Dermis microvascular lymphatic vessel endothelial cell (primary cell): ENCODE data around the gene CAV1. TPM values are rescaled to one million over a fixed set of nuclear protein-coding genes. Genes with fewer than 3 reads are reported as not detected.

ENCODE experiments used
- DNase-seq, 2 donors: peaks; one replicate each; pipeline versions ENCODE4 v3.0.0 to v3.0.0-alpha.2; 2010; ENCODE audit warnings: low read depth in 2 of 2
- total RNA-seq: library from RNA; depleted of rRNA; stranded (reverse); fragments of >200 nt; gene quantifications from 2 replicates; pipeline ENCODE4 v1.2.1, GENCODE V29; 2014

Gene CAV1
- total RNA-seq, 1 donor from 2014 or later, result 1,184 TPM

DNA sequence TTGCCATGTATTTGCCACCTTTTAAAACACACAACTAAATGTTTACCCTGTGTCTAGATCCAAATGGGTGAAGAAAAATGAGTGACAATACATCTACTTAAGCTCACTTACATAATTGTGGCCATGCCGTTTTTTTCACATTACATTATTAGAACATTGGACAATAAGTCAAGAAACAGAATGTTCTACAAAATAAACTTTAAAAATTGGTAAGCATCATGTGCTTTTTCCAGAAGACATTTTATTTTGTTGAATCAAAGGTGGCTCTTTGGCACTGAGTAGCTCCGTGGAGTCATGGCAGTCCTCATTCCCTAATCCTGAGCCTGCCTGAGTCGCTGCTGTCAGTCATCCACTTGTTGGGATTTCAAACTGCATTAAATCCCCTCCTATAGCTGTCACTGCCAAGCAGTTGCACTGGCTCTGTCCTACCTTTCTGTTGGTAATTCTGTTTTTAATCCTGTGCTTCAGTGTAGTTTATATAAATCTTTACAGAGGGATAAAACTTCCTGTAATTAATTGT, 32.3 kb downstream of the CAV1 start:
- DNase-seq, result no peak

DNA sequence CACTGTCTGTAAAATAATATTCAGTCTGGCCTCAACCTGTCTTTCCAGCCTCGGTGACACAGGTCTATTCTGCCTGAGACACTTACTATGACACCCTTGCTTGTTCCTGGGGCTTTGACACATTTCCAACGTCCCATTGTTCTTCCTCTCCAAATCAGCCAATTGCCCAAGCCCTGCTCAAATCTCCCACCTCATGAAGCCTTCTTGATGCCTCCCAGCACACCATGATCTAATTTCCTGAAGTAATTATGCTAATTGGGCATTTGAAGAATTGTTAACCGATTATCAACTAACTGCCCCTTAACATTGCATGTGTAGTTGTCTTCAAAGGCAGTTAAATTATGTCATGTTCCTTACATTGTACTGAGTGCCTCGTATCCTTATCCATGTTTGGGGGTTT, 33.1 kb downstream of the CAV1 start:
- DNase-seq, result no peak

DNA sequence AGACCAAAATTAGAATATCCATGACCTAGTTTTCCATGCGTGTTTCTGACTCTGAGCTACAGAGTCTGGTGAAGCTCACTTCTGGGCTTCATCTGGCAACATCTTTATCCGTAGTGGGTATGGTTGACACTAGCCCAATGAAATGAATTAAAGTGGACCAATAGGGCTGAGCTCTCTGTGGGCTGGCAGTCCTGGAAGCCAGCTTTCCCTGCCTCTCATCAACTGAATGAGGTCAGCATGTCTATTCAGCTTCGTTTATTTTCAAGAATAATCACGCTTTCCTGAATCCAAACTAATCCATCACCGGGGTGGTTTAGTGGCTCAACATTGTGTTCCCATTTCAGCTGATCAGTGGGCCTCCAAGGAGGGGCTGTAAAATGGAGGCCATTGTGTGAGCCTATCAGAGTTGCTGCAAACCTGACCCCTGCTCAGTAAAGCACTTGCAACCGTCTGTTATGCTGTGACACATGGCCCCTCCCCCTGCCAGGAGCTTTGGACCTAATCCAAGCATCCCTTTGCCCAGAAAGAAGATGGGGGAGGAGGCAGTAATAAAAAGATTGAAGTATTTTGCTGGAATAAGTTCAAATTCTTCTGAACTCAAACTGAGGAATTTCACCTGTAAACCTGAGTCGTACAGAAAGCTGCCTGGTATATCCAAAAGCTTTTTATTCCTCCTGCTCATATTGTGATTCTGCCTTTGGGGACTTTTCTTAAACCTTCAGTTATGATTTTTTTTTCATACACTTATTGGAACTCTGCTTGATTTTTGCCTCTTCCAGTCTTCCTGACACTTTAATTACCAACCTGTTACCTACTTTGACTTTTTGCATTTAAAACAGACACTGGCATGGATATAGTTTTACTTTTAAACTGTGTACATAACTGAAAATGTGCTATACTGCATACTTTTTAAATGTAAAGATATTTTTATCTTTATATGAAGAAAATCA, 35.5 kb downstream of the CAV1 start:
- no peak for DNase-seq

DNA sequence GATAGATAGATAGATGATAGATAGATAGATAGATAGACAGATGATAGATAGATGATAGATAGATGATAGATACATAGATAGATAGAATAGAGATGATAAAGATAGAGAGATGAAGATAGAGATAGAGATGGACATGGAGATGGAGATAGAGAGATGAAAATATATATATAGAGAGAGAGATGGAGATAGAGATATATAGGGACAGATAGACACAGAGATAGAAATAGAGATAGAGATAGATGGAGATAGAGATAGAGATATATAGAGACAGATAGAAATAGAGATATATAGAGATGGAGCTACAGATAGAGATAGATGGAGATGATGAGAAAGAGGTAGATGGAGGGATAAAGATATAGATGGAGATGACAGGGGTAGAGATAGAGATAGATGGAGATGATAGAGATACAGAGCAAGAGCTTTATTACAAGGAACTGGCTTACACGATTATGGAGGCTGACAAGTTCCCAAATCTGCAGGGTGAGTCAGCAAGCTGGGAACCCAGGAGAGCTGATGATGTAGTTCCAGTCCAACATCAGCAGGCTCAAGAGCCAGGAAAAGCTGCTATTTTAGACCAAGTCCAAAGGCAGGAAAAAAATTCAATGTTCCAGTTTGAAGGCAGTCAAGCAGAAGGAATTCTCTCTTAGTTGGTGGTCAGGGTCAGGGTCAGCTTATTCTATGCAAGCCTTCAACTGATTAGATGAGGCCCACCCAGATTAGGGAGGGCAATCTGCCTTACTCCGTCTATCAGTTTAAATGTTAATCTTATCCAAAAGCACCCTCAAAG, 37.1 kb downstream of the CAV1 start:
- DNase-seq, result no peak

DNA sequence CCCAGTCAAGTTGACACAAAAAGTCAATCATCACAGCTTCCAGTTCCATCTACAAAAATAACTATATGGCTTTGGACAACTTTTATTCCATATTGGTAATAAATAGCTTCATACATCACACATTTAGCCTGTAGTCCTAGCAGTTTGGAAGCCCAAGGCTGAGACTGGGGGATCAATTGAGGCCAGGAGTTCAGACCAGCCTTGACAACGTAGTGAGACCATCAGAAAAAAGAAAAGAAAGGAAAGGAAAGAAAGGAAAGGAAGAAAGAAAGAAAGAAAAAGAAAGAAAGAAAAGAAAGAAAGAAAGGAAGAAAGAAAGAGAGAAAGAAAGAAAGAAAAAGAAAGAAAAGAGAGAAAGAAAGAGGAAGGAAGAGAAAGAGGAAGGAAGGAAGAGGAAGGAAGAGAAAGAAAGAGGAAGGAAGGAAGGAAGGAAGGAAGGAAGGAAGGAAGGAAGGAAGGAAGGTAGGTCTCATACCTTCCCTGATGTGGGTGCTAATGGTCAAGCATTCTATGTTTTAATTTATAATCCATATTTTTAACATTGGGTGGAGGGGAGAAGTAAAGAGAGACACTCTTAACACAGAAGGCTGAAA, 37.8 kb downstream of the CAV1 start:
- no peak for DNase-seq

DNA sequence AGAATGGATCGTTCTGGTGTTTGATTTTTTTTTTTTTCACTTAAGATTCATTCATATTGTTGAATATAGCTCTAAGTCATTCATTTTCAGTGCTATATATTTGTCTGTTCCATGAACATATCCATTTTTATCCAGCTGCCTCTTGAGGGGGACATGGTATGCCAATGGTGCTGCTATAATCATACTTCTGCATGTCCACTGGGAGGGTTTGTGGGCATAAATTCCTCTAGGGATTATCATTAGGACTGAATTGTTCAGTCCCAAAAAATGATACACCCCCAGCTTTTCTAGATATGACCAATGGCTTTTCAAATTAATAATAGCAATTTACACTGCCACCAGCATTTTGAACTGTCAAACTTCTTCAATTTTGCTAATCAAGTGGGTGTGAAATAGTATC, 41.1 kb downstream of the CAV1 start:
- no peak for DNase-seq

DNA sequence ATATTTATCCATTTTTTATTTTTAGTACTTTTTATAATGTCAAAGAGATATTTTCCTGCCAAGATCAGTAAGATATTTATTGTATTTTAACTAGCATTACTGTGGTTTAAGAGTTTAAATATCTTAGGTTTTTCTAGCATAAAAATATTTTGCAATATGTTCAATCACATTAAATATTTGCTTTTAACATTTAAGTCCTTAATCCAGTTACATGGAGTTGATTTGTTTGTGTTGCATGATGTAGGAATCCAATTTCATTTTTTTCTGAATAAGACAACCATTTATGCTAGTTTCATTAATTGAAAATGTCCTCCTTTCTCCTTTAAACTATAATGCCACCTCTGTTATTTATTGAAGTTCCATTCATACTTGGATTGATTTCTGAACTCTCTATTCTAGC, 41.8 kb downstream of the CAV1 start:
- DNase-seq, result no peak

DNA sequence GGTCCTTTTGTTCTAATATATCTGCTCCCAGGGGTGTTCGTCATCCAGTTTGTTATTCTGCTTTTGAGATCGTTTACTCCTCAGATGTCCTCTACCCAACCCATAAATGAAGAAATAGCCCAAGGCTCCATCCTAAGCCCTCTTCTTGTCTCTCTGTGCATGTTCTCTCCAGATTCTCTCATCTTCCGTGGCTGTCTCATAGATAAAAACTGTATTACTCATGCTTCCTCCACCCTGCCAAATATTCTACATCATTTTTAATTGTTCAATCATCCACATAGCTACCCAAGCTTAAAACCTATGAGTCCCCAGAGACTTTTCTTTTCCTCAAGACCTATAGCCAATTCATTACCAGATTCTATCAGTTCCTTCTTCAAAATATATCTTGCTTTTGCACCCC, 44.9 kb downstream of the CAV1 start:
- no peak for DNase-seq

DNA sequence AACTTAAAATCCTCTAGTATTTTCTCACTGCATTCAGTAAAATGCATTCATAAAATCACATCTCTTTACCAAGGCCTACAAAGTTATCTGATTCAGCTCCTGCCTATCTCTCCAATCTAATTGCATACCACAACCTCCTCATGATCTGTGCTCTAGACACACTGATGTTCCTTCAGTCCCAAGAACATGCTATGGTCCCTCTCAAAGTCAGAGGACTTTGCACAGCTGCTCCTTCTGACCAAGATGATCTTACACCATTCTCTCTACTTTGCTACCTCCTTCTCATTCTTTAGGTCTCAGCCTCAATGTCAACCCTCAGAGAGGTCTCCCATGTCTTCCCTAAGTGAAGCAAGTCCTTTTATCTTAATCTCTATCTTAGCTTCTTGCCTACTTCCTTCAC, 45.5 kb downstream of the CAV1 start:
- DNase-seq, result no peak

DNA sequence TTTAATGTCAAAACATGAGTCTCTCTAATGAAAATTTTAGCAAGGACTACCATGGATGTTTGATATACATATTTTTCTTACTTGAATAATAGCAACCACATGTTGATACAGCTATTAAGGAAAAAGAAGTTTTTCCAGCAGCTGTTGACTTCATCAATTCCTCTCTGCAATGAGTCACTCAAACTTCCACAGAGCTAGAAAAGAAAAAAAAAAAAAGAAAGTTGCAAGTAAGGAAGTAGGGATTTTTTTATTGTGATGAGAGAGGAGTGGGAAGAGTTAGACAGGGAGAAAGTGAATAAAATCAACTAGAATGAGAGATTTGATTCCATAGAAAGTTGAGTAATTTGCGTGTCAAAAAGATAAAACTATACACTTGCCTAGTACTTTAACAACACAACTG, 46.2 kb downstream of the CAV1 start:
- peak in 1 of 2 donors; percentile 93 for DNase-seq

DNA sequence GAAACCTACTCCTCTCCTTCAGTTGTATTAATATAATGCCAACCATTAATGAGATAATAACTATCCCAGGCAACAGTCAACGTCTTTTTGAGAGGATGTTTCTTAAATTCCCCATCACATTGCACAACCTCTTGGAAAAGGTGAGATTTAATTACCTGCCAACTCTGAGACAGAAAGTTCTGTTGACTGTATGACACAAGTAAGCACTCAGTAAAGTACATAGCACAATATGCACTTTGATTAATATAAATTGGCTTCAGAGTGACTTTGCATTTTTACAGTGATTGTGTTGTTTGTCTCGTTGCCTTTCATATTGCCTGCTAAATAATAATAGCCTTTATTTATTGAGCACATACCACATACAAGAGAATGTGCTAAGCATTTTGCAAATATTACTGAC, 46.7 kb downstream of the CAV1 start:
- no peak for DNase-seq

DNA sequence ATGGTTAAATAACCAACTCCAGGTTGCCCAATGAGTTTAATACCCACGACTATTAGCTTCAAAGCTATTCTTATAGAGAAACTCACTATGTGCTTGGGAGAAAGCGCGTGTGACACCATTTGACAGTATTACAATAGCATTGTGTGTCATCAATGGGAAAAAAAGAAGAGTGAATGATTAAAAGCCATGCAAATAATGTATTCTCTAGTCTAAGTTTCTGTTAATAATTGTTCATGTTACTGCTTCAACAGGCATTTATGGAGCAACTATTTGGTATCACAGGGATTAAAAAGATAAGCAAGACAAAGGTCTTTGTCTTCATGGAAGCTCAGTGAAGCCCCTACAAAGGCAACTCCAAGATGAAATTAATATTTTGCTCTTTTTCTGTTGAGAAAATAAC, 47.2 kb downstream of the CAV1 start:
- DNase-seq, result no peak

DNA sequence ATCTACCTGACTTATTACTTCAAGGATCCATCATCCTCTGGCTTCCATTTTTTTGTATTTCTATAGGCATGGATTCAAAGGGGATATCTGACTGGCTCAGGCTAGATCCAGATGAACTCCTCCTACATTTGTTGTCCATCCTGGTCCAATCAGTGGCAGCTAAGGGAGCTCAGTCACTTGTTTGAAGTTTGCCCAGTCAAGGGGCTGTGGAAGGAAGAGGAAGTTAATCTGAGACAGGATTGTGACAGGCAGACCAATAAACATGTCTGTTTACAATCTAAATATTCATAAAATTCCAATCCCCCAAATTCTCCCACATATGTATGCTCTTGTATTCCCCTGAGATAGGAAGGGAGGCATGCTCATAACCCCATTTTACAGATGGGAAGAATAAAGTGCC, 48.7 kb downstream of the CAV1 start:
- no peak for DNase-seq

DNA sequence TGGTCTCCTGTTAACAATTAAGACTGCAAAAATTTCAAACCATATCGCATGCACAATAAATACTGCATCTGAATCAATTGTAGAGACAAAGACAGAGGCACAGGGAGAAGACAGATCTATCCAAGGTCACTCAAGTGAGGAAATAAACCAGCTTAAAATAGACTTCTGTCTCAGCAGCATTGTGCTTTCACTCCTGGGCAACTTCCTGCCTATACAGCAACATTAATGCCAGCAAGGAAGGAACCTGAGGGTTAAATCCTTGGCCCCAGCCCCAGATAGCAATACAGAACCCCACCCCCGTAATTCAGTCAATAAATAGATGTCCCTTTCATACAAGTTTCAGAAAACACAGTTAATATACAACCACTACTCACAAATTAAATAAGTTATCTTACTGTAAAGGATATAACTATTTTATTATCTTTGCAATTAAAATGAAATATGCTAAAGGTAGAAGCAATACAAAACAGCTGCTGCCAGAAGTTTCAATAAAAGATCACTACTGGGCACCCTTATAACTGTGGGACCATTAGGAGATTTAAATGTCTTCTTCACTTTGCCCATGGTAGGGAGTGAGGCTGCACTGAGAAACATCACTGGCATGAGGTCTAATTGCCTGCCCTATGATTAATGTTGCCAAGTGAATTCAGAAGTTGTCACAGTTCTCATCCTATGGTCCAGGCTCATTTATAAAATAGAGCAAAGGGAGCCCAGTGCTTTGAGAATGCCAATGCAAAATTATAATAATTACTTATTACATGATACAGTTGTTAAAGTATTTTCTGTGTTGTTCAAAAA, 49.4 kb downstream of the CAV1 start:
- peak in 1 of 2 donors; percentile 79 for DNase-seq

DNA sequence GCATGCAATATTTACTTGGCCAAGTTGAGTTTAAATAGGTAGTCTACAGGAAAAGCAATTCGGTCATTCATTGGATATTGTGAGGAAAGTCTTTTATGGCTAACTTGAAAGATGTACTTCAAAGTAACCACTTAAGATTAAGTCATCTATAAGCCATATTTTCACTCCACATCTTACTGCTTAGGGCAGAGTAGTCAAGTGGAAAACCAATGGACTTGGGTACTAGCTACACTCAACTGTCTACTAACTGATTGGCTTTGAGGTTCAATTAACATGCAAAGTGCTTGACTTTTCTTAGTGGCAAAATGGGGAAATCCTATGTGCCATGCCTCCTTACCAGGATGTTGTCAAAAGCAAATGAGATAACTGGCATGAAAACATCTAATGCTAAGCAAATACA, 51.0 kb downstream of the CAV1 start:
- no peak for DNase-seq

DNA sequence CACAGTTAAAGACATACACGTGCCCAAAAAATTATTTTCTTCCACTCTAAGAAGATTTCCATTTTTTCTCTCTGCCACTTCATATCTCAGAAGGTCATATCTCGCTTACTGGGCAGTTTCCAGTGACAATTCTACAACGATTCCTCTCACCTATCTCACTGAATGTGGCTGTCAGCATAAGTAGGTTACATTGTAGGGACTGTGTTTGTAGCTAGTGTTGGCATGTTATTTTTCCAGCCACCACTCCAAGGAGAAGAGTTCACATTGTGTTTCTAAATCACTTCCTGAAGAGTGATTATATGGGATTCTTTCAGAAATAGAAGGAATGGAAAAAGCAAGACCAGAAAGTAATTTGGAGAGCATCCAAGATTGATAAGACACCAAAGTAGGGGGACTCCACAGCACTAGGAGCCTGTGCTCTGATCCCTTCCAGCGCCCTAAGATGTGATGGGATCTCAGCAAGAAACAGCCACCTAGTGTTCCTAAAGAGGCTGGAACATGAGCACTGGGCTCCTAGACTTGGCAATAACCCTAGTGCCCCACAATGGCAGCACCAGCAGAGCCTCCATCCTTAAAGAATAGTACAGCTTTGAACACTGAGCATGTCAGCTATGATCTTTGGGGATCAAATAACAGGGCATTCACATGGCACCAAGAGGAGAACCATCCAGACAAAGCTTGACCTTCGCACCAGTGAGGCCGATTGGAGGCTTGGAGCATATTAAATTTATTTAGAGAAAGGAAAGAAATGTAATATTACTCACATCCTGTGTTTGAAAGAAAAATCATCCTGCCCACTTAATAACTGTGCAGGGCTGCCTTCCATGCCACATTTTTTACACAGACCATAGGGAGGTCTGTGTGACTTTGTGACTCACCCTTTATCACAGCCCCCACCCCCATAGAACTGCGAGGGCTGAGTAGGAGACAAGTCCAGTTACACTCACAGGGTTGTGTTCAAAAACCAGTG, 51.8 kb downstream of the CAV1 start:
- peak; percentile 92 to 99 for DNase-seq

DNA sequence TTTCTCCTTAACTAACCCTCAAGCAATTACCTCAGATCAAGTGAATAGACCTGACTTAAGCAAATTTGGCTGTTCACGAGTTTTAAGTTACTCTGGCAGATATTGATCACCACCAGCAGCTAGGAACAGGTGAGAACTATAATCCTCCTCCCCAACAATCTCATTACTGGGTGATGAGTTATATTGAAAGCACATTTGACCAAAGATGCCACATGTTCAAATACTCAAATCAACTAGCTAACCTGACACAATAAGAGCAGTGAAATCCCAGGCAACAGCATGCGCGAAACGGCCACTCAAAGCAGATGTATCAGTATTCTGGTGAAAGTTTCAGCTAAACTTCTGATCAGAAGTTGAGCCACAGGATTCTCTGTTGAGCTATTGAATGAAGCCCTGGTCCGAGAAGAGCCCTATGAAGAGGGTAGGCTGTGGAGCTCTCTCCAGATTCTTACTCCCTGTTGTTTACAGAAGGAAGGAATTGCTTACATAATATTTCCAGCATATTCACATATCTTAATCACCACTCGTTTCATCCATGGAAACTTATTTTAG, 52.6 kb downstream of the CAV1 start:
- peak in 1 of 2 donors; percentile 55 for DNase-seq

DNA sequence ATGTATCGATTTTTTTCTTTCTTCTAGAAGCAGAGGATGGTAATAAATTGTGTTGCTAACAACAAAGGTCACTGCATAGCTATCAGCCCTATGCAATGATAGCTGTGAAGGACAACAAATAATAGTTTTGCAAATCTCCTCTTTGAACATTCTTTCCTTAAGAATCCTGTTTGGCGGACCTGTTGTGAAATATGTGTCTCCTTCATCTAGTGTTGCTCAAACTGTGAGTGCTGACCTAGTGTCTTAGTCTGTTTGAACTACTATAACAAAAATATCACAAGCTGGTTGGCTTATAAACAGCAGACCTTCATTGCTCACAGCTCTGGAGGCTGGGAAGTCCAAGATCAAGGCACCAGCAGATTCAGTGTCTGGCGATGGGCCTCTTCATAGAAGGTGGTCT, 53.7 kb downstream of the CAV1 start:
- DNase-seq, result no peak

DNA sequence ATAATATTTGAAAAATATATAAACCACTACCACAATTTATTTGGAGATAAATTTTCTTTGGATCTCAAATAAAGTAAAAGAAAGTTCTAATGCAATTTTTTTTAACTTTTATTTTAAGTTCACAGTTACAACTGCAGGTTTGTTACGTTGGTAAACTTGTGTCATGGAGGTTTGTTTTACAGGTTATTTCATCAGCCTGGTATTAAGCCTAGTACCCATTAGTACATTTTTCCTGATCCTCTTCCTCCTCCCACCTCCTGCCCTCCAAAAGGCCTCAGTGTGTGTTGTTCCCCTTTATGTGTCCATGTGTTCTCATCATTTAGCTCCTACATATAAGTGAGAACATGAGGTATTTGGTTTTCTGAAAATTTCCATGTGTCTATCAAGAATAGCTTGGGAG, 54.5 kb downstream of the CAV1 start:
- DNase-seq, result no peak

DNA sequence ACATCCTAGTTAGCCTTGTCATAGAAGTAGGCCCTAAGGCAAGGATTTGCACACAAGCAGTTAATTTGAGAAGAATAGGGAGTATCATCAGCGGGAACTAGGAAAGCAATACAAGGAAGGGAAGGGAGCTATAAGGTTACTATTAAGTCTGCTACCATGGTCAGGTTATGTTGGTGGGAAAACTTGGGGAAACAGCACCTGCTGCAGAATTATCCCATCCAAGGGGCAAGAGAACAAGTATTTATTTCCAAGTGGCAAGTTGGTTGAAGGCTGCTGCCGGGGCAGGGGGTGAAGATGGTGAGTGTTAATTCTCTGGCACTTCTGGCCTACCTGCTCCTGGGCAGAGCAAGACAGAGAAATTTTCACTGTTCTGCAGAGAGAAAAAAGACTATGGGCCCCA, 55.0 kb downstream of the CAV1 start:
- DNase-seq, result no peak
